GM18870 (cell line): ENCODE measurements around the gene TRAF2.

Experiments
- ATAC-seq: cut with Tn5 transposase; IDR thresholded peaks from one replicate; pipeline ENCODE4 v1.9.1; 2021; ENCODE audit warnings: moderate library complexity; ENCODE audit not compliant: unreplicated experiment

The TRAF2 gene

DNA sequence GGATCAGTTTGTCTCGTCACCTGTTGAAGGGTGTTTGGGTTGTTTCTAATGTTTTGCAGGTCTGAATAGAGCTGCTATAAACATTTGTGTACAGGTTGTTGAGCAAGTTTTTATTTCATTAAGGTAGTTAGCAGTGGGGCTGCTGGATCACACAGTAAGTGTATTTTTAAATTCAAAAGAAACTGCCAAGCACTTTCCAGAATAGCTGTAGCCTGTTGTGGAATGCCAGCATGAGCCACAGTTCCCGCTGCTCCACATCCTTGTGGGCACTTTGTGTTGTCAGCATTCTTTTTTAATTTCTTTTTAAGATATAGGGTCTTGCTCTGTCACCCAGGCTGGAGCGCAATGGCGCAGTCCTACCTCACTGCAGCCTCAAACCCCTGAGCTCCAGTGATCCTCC is 43.7 kb downstream of the TRAF2 start:
- ATAC-seq, result no peak

DNA sequence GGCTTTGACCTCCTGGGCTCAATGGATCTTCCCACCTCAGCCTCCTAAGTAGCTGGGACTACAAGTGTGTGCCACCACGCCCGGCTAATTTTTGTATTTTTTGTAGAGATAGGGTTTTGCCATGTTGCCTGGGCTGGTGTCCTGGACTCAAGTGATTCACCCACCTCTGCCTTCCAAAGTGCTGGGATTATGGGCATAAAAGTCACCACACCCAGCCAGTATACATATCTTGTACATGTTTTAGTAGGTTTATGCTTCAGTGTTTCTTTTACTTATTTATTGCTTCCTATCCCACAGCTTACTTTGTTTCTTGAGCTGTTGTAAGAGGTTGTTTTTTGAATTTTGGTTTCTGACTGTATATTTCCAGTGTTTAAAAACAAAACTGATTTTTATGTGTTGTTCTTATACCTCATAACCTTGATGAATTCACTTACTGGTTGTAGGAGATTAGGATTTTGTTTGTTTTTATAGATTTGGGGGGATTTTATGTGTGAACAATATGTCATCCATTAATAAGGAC is 45.4 kb downstream of the TRAF2 start:
- no peak for ATAC-seq

DNA sequence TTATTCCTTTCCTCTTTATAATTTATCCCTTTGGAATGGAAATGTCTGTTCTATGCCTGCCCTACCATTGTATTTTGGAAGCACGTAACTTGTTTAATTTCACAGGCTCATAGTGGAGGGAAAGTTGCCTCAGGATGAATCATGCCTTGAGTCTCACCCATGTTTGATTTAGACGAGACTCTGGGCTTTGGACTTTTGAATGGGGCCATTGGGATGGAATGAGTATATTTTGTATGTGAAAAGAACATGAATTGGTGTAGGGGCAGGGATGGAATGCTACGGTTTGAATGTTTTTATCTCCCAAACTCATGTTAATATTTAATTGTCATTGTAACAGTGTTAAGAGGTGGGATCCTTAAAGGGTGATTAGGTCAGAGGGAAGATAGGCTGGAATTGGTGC is 48.0 kb downstream of the TRAF2 start:
- no peak for ATAC-seq

GRCh38 chr9:136935651-136936050 is 49.3 kb downstream of the TRAF2 start:
- no peak for ATAC-seq

- no peak for ATAC-seq
Measured at GRCh38 chr9:136936645-136937170, 50.4 kb downstream of the TRAF2 start.

DNA sequence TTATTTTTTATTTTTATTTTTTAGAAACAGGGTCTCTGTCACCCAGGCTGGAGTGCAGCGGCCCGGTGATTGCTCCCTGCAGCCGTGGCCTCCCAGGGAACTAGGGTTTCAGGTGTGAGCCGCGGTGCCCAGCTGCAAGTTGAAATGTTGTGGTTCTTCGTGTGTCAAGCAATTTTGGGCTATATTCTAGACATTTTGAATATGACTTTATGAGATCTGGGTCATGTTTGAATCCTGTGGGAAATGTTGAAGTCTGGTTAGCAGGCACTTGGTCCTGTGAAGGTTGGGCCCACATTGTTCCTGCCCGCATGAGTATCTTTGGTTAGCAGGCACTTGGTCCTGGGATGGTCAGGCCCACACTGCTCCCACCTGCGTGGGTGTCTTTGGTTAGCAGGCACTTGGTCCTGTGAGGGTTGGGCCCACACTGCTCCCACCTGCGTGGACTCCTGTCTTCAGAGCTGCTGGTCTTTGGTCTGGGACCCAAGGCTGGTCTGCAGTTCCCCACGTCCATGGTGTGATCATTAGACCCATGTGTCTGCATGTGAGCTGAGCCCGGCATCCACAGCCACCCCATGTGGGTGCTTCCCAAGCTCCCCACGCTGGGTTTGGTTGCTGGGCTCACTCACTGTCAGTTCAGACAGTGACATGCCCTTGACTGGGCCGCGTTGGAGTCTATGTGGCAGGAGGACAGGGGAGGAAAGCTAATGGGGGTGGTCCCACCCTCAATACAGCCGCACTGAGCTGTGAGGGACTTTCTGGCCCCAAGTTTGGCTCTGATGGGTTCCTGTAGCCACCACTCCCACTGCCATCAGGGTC is 51.1 kb downstream of the TRAF2 start:
- no peak for ATAC-seq

DNA sequence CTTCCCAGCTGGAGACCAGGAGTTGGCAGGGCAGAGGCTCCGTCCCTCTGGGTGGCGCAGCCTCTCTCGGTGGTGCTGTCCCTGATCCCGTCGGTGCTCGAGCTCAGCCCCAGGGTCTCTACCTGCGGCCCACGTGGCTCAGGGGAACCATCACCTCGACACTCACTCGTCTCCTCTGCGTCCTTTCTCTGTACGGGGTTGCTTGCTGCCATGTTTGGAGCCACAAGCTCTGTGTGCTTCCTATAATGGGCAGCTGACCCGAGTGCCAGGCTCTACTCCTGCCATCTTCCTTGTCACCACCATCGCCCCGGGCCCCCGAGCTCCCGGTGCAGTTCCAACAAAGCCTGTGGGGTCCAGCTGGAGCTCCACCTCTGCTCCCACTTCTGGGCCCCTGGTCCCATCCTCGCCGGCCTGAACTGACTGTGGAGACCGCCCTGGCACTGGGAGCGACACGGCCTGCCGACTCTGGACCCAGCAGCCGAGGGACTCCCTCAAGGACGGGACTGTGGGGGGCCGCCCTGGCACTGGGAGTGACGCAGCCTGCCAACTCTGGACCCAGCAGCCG is 53.2 kb downstream of the TRAF2 start:
- no peak for ATAC-seq

GRCh38 chr9:136939996-136940525 is 53.7 kb downstream of the TRAF2 start:
- ATAC-seq, result no peak

GRCh38 chr9:136940526-136941230 is 54.4 kb downstream of the TRAF2 start:
- no peak for ATAC-seq

DNA sequence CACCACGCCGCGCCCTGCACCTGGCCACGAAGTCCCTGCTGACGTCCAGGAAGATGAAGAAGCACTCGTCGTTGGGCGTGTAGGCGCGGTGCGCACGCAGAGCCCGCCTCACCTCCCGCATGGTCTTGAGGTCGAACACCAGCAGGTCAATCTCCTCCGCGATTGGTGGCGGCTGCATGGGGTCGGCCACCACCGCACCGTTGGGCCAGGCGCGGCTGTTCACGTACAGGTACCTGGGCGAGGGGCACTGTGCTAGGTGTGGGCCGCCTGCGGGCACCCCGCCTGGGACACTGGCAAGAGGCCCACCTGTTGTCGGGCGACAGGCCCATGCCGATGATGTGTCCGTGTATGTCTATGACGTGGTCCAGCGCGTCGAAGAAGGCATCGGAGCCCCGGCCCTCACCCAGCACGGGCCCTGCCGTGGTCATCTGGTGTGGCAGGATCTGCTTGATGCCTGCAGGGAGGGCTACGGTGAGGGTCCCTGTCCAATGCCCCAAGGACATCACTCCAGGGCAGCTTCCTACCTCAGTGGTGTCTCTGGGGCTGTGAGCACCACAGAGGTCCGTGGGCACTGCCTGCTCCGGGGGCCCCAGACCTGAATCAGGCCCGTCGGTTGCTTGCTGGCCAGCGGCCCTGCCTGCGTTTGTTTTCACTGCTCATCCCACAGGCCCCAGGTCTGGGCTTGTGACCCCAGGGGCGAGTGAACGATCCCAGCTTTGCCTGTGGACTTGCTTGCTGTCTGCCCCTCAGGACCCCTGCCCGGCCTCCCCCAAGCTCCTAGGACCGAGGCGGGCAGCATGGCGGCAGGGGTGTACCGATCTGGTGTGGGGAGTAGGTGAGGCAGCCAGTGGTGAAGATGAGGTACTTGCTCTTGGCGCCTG is 55.2 kb downstream of the TRAF2 start:
- no peak for ATAC-seq

DNA sequence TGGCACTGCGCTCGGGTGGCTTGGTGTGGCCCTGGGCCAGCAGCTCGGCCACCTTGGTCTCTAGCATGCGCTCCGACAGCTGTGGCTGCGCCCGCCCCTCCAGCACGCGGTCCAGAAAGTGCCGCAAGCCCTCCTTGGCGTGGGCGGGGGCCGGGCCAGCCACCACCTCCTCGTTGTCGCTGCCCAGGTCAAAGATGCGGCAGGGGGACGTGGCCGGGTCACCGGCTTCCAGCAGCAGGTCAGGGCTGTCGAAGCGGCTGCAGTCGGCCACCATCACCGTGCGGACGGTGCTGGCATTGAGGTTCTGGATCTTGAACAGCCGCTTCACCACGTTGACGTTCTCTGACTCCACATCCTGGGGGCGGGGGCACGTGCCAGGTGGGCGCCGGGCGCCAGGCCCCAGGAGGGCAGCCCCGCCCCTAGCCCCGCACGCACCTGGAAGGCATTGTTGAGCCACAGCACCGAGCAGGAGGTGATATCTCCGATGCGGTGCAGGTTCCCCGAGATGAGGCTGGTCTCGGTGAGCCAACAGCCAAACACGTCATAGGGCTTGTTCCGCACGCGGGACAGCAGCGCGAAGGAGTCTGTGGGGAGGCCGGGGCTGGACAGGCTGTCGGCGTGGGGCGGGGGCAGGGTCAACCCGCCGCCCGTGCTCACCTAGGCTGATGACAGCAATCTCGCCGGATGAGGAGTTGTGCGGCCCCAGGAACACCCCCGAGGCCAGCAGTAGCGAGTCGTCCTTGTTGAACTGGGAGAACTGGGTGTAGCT is 56.0 kb downstream of the TRAF2 start:
- no peak for ATAC-seq

DNA sequence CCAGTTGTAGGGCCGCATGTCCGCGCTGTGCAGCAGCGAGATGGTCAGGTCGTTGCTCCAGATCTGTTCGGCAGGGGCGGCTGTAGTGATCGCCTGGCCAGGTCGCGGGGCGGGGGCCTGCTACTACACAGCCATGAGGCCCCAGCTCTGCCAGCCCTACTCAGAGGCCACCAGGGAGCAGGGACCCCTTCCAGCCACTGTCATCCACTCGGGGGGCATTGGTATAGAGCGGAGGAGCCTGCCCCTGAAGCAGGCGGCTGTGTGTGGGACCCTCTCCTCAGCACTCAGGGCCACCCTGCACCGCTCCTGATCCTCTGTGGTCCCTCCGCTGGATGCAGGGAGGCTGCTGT is 56.5 kb downstream of the TRAF2 start:
- ATAC-seq, result no peak

DNA sequence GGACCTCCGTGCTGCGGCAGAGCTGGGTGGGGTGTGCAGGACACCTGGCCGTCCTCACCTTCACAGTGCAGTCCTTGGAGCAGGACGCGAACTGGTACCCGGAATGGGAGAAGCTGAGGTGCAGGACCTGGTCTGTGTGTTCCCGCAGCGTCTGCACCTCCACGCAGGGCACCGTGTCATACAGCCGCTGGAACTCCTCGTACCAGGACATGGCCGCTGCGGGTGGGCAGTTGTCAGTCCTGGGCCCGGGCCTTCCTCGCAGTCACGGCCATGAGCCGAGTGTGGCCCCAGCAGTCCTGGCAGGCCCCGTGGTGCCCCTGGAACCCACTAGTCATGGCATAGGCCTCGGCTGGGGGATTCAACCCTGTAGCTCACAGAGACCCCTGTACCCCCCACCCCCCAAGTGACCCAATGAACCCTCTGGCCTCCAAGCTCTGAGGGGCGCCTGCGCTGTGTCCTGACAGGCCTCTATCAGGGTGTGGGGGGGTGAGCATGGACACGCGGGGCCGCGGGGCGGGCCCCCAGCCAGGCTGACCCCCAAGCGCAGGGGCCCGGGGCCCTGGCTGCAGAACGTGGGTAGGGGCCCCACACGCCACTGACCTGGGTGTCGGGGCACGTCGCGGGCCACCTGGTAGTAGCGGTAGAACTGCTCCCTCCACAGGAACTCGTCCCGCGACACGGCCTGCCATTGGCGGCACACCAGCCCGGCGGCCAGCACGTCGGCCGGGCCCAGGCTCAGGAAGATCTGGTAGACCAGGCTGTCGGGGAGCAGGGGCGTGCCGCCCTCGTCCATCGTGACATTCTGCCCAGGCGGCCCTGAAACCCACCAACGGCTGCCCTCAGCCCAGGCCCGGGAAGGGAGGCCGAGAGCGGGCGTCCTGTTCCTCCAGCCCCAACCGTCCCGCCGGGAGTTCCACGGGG is 57.2 kb downstream of the TRAF2 start:
- ATAC-seq, result peak; percentile 4

DNA sequence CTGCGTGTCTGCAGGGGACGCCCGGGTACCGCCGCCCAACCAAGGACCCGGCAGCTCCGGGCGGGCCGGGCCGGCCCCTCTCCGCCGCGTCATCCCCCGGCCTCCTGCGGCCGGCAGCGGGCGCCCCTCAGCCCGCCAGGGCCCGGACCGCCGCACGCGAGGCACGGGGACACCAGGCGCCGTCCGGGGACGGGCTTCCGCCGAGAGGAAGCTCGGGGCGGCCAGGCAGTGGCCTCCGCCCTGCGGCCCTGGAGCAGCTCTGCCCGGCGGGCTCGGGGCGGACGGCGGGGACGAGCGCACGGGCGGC is 57.8 kb downstream of the TRAF2 start:
- peak; percentile 12 for ATAC-seq

GRCh38 chr9:136944519-136945332 is 58.4 kb downstream of the TRAF2 start, which contains the start of the genes C8G and FBXW5:
C8G (plus strand) TSS chr9:136945243; CDS start chr9:136945321, 78 bp downstream.
FBXW5 (minus strand) TSS chr9:136944738; CDS start chr9:136944083, 655 bp downstream.
- ATAC-seq, result peak; percentile 44

- ATAC-seq, result no peak
Measured at GRCh38 chr9:136945333-136946227, 59.3 kb downstream of the TRAF2 start.
